Stimulated activated CD4-positive, alpha-beta T cell treated with anti-CD3 and anti-CD28 coated beads, TNF-alpha, amount 100 ng/mL, for 1 hour (primary cell): ENCODE measurements around the gene CDK17.

Experiments
- DNase-seq, 3 donors: peaks; one replicate each; pipeline ENCODE4 v3.0.0-alpha.2; 2020; ENCODE audit warnings: low read depth in 3 of 3, low spot score in 1 of 3

Gene CDK17

DNA sequence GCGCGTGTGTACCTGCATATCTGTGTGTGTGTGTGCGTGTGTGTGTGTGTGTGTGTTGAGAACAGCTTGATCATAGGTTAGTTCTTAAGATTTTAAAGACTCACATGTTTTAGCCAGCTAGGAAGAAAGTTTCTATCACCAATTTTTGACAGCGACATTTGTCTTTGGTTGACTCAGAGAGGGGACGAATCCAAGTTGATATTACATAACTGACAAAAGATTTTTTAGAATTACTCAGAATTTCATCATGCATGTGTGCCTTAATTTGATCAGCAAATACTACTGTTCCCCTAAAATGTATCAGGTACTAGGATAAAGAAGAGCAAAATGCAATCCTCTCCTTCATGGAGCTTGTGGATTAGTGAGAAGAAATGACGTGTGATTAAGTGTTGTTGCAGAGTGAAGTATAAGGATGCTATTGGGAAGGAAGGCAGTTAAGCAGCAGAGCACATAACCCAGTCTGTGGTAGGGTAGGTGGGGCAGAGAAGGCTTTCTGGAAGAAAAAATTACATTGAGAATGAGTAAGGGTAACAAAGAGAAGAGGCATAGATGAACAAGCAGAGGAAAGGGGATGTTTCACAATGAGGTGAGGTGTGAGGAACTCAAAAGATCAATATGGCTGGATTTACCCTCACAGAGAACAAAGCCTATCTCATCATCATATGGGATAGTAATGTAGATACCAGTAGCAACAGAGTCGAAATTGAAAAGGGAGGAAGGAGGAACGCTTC lies 128.6 kb downstream of the CDK17 start:
- DNase-seq = no peak

DNA sequence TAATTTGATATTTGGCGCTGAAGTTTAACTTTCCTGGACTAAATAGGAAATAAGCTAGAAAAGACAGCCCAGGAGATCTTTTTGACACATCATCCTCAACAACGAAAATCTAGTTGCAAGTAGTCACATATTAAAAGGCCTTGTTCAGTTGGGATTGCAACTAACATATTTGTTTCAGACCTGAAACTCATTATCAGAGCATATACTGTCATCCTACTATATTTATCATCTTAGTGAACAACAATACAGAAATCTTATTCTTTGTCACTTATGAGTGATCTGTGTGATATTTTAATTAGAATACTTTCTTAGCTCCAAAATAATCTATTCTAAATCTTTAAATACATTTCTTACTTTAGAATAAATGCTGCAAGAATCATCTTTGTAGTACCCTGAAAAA lies 134.0 kb downstream of the CDK17 start:
- DNase-seq = no peak

DNA sequence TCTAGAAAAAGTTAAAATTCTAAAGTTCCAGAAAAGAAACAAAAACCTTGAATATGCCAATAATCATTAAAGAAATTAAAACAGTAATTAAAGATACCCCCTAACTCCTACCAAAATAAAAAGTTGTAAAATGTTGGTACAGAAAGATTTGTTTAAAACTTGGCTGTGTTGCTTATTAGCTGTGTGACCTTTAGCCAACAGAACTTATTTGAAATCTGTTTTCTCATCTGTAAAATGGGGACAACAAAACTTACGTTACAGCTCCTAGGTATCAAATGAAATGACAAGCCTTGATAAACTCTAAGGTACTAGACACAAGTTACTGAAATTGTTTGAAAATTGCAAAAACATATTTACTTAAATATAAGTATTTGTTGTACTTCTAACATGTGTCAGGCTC lies 134.4 kb downstream of the CDK17 start:
- DNase-seq = no peak

DNA sequence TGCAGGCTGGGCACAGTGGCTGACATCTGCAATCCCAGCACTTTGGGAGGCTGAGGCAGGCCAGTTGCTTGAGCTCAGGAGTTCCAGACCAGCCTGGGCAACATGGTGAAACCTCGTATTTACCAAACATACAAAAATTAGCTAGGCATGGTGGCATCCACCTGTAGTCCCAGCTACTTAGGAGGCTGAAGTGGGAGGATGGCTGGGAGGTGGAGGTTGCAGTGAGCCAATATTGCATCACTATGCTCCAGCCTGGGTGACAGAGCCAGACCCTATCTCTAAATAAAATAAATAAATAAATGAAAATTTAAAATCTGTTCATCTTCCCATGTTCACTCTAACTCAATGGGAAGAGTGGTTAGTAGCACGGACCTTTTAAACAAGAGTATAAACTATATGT lies 134.8 kb downstream of the CDK17 start:
- no peak for DNase-seq

DNA sequence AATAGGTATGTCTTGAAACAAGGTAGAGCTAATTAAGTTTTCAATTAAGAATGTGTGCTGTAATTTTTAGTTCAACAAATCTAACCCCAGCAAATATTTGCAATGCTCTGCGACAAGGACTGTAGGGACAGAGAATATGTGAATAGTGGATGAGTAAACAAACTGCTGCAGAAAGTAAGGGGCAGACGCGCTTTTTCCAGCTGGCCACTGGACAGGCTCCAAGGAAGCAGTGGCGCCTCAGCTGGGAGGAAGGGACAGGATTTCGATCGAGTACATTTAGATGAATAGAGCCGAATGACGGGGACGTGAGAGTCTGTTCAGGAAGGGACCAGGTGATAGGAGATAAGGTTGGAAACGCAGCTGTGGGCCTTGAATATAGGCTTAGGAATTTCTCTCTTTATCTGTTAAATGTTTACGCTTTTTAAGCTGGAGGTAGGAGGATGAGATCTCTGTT lies 136.8 kb downstream of the CDK17 start:
- DNase-seq = no peak

DNA sequence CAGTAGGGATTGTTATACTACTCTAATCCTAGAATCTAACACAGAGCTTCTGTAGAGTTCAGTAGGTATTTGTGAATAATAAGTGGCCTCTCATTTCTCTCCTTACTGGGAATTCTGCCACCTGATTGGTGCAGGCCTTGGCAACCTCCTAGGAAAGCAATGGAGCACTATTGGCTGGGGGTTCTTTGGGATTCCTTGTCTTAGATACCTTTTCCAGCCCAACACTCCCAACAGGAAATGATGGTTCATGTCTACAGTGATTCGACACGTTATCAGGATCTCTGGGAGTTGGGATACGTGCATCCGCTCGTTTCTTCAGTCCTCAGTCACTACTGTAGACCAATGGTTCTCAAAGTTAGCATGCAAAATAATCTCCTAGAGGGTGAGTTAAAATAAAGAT lies 138.7 kb downstream of the CDK17 start:
- no peak for DNase-seq

DNA sequence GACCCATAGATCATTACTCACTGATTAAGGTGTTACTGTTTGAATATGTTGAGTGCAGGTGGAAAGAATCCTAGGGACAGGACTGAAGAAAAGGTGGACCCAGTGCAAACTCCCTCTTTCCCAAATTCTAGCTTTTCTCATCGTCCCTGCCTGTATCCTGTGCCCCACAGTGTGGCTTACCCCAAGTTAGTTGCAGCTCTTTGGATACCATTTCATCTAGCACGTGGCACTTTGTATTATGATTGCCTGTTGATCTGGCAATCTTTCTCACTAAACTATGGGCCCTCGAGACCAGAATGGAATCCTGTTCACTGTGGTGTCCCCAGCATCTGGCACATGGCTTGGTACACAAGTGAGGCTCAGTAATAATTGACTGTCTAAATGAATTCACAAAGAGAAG lies 139.6 kb downstream of the CDK17 start:
- DNase-seq = no peak

DNA sequence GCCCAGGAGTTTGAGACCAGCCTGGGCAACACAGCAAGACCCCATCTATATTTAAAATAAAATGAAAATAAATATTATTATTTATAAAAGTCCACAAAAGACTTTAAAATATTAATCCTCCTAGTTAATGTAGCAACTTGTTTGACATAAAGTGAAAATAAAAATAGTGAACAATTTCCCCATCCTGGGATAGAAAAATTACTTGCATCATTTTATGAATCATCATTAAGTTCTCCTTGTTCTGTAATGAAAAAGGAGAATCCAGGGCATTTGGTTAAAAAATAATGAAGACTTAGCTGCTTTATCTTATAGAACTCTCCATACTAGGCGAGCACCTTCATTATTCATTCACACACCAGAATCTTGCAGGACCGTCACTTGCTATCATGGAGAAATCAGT lies 140.0 kb downstream of the CDK17 start:
- no peak for DNase-seq

DNA sequence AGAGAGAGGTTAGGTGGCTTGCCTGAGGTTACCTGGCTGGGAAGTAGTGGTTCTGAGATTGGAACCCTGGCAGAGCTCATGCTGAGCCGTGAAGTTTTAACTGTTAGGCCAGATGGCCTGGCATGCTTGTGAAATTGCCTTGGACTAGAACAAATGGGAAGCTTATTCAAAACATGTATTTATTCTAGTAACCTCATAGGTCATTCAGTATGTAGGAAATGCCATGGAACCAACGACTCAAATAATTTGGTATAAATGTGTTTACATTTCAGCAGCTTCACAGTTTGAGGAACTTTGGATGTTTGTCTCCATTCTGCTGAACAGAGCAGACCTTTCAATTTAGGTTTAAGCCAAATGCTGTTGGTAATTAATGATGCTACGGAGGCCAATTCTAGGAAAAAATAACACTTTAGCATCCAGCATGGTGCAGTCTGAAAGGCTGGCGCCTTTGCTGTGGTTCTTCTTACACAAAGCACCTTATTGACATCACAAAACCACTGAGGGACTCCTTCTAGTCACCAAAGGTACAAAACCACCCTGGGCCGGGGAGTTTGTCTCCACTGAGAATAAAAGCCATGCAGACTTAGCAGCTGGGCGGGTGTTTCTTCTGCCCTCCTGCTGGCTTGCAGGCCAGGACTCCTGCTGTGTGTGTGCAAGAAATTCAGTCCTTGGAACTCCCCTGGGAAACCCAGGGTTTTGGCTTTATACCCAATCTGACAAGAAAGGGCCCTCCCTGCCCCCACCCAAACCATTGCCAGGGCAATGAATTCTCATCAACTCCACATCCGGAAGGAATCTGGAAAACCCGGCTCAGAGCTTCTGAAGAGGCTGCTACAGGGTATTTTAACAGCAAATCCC lies 141.9 kb downstream of the CDK17 start:
- DNase-seq = no peak

DNA sequence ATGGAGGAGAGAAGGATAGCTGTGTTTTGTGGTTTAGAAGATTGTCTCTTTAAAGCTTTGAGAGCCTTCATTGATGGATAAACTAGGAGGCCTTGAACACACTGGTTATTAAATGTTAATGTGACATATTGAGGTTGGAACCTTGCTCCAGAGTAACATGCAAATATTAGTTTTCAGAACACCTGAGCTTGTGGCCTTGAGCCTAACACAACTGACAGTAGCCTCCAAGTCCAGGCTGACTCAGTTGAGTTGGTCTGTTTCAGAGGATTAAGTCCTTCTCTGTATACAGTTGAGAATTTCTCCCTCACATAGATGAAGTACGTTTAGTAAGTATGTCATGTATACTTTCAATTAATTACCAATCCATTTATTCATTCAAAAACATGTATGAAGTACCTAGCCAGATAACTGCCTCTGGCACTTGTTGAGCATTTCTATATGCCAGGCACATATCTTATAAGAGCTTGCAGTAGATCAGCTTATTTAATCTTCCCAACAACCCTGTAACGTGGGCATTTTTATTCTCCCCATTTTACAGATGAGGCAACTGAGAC lies 142.6 kb downstream of the CDK17 start:
- no peak for DNase-seq

DNA sequence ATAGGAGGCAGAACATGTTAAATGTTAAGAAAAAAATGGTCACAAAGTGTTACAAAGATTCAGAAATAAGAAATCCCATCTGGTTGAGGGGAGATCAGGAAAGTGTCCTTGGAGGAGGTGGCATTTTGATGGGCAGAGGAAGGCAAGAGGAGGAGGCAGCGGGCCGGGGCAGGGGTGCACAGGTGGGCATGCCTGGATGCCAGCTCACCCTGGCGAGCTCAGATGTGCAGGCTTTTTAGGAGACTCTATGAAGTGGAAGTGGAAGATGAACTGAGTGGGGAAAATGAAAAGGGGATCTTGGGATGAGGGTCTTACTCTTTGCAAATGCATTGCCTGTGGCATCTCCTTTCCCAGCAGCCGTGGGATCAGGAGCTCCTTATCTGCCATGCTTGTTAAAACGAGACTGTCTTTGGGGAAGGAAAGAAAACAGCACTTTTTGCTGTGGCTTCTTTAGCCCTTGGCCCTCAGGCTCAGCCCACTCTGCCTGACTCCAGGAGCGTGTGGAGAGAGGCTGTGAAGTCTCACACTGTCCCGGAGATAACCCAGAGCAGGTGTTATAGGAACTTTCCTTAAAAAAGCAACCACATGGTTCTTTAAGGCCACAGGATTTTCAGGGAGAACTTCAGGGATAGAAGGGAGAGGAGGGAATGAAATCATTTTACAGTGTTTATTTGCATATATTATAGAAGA lies 143.4 kb downstream of the CDK17 start:
- no peak for DNase-seq

DNA sequence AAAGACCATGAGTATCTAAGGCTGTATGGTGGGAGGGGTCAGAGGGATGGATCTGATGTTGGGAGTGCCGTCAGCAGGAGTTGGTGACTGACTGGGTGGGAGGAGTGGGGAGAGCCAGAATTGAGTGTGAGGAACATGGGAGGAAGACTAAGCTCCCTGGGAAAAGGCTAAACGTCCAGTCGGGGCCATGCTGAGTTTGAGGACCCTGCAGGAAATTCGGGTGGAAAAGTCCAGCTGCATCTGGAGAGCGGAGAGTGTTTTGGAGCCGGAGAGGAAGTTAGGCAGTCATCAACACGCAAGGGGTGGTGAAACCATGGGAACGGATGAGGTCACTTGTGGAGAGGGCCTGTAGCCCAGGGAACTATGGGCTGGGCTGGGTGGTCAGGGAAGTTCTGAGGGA lies 145.2 kb downstream of the CDK17 start:
- DNase-seq = no peak

DNA sequence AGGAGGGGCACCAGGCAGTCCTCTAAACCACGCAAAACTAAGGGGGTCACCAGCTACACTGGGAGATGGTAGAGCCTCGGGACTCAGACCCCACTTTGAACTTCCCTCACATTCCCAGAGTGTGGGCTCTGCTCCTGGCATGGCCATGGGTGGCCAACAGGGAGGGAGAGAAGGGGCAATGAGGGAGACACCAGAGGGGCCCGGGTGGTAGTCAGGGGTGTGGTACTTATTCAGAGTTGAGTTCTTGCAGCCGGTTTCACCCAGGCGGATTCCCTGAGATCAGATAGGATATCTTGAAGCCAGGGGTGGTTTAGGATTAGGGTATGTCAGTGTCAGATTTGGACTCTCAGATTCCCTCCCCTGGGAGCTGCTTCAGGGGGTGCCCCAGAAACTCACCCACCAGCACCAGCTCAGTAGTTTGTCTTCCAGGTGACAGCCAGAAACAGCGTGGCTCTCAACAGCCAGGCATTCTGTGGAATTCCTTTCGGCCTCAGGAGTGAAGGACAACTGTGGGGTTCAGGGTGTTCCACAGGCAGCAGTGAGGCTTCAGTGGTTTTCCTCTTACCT lies 150.0 kb downstream of the CDK17 start:
- no peak for DNase-seq

DNA sequence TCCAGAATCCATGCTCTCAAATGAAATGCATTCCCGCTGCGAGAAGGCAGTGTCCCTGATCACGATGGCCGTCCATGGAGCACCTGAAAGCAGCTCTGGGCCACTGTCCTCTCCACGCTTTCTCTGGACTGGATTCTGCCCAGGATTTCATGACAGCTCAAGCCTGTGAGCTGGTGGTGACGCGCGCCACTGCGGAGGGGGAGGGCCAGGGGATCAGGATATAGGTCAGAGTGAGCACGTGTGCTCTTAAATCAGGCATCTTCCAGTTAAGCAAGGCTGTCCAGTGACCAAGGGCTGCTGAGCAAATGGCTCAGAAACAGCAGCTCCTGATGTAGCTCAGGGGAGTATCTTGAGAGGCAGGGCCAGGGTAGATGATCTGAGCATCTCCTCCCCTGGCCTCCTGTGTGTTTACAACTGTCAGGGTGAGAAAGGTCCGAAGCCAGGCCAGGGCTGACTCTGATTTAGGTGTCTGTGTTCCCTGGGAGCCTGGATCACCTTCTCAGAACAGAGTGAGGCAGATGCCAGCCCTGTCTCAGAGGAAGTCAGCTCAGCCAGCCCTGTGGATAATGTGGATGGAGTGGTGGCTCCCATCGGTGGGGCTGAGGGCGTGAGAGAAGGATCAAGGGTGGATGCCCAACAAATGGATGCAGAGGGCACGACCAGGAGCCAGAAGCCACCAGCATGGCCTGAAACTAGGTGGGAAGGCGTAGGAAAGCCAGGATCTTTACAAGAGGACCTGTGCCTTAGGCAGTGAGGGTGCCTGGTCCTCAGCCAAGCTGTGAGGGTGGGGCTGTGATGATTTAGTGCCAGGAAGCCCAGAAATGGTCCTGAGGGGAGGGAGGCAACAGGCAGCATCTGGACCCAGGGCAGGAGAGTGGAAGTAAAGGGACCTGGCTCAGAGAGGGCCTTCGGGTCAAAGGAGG lies 150.8 kb downstream of the CDK17 start:
- no peak for DNase-seq

DNA sequence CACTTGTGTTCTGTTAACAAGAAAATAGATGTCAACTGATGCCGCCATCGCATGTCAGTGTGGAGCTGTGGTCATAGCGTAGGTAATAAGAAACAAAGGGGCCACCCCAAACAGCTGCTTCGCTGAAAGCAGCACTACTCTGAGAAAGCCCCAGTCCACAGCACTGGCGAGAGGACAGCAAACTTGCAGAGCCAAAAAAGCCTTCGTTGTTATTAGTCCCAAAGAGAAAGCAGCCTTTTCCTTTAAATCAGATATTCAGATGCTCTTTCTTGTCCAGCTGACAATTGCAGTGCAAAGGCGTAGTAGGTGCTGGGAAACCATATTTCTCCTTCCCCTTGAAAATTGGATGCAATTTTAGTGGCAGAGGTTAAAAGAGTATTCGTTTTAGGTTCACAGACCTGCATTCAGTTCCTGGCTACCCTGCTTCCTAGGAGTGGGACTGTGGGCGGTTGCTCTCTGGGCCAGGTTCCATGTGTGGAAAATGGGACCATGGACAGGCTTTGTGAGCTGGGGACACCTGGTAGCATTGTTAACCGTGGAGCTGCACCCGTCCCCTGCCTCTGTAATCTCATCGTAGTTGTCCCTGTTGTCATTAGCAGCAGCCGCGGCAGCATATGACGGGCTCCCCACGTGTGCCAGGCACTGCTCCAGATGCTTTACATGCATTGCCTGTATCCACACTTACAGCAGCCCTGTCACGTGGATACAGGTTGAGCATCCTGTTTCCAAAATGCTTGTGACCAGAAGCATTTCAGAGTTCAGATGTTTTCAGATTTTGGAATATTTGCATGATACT lies 151.9 kb downstream of the CDK17 start:
- DNase-seq = no peak

DNA sequence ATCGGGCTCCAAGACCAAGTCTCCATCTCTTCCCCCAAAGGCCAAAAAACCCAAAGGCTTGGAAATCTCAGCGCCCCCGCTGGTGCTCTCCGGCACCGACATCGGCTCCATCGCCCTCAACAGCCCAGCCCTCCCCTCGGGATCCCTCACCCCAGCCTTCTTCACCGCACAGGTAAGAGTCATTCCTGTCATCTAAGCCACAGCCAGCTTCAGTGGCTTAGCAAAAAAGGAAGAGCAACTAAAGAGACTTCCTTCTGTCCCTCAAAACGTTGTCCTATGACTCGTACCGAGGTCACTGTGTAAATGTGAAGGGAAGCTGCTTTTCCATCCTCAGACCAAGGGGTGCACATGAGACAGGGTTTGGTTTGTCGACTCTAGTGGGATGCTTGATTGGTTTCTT lies 152.7 kb downstream of the CDK17 start:
- no peak for DNase-seq

DNA sequence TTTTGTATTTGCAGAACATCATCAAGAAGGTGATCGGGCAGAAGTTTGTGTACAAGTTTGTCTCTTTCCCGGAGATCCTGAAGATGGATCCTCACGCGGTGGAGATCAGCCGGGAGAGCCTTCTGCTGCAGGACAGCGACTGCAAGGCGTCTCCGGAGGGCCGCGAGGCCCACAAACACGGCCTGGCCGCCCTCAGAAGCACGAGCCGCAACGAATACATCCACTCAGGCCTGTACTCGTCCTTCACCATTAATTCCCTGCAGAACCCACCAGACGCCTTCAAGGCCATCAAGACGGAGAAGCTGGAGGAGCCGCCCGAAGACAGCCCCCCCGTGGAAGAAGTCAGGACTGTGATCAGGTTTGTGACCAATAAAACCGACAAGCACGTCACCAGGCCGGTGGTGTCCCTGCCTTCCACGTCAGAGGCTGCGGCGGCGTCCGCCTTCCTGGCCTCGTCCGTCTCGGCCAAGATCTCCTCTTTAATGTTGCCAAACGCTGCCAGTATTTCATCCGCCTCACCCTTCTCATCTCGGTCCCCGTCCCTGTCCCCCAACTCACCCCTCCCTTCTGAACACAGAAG lies 153.2 kb downstream of the CDK17 start:
- DNase-seq = no peak

DNA sequence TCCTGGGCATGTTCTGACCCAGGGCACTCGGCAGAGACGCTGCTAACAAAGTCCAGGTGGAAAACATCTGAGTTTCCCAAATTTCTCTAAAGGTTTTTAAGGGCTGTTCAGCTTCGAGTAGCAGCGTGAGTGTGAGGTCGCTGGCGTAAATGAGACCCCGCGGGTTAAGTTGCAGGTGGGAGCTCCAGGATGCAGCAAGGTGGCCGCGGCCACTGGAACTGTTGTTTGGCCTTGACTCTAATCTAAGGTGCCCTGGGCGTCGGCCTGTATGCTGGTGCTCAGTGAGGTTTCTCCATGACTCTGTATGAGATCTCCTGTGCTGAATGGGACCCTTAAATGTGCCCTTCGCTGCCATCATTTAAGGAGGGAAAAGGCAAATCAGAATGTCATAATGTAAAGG lies 155.4 kb downstream of the CDK17 start:
- no peak for DNase-seq

DNA sequence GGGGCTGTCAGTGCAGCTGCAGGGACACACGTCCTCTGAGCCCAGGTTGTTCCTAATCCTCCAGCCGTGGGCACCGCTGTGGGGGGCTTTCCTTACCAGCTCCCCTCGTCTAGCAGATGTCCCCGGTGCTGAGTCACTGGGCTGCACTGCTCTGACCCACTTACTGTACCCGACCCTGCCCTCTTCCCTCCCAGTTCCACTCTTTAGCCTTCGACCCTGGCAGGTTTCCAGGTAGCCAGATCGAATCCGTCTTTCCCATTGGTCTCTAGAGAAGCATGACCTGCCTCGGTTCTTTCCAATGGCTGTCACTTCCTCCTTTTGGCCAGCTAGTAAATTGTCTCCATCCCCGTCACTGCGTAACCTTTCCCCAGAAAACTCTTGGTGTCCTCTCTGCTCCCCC lies 157.6 kb downstream of the CDK17 start:
- DNase-seq = no peak
